Ectodermal cell (in vitro differentiated cells): Measurements from ENCODE around the gene PDYN.

ENCODE experiments used
- H3K27ac ChIP-seq: 2 replicates; pipeline ENCODE4 v1.7.0; 2013; ENCODE audit warnings: mild to moderate bottlenecking, low read depth, low read length; ENCODE audit not compliant: insufficient read depth, poor library complexity, severe bottlenecking
- H3K27me3 ChIP-seq: 2 replicates; pipeline ENCODE4 v1.7.0; 2013; ENCODE audit warnings: mild to moderate bottlenecking, low read length; ENCODE audit not compliant: insufficient read depth, control insufficient read depth, poor library complexity, severe bottlenecking
- H3K36me3 ChIP-seq: one replicate; pipeline ENCODE4 v1.7.0; 2013; ENCODE audit warnings: low read length; ENCODE audit not compliant: control insufficient read depth, insufficient read depth
- H3K4me1 ChIP-seq: one replicate; pipeline ENCODE4 v1.7.0; 2013; ENCODE audit warnings: low read length; ENCODE audit not compliant: control insufficient read depth, insufficient read depth
- H3K4me3 ChIP-seq: 2 replicates; pipeline ENCODE4 v1.7.0; 2013; ENCODE audit warnings: low read depth, low read length, control low read depth; ENCODE audit not compliant: insufficient read depth
- H3K9me3 ChIP-seq: 2 replicates; pipeline ENCODE4 v1.7.0; 2013; ENCODE audit warnings: mild to moderate bottlenecking, low read length, moderate library complexity; ENCODE audit not compliant: control insufficient read depth
- WGBS, 2 experiments: methylation state at CpG; one replicate each; pipeline ENCODE4 v1.1.7; 2013; ENCODE audit warnings: missing lambda C conversion rate in 2 of 2; 5-methylcytosine and 5-hydroxymethylcytosine counted together

Gene PDYN

DNA sequence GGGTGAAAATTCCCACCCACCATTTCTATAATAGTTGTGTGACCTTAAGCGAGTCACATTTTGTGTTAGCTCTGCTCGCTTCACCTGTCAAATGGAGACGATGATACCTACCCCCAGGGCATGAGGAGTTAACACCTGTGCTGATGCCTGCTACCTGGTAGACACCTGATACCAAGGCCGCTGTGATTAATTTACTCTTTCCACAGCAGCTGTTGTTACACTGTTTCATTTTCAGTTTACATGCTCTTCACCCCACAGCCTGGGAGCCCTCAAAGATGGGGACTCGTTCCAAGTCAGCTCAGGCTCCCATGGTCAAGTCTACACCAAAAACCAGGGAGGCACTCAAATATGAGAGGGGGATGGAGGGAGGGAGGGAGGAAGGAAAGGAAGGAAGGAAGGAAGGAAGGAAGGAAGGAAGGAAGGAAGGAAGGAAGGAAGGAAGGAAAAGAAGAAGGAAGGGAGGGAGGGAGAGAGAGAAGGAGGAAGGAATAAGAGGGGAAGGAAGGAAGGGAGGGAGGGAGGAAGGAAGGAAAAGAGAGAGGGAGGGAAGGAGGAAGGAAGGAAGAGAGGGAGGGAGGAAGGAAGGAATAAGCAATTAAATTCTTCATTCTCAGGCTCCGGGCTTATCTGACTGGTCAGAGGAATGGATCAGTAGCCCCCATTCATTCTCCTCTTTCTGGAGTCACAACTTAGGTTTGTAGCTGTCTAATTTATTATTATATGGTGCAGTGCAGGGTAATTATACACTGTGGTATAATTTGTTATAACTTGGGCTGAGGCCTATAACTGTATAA lies 40.9 kb downstream of the PDYN start:
- 89 to 90% methylated on average over 6 of the region's 6 CpGs for WGBS, 2 experiments
- no peak overlapping the region for H3K27ac ChIP-seq
- no peaks in the 10 kb centered on the region for H3K27me3 ChIP-seq
- H3K4me1 ChIP-seq, result peaks cover 39% of the 10 kb centered on the region
- no peaks in the 10 kb centered on the region for H3K36me3 ChIP-seq
- H3K9me3 ChIP-seq, result no peaks in the 10 kb centered on the region
- no peak overlapping the region for H3K4me3 ChIP-seq

DNA sequence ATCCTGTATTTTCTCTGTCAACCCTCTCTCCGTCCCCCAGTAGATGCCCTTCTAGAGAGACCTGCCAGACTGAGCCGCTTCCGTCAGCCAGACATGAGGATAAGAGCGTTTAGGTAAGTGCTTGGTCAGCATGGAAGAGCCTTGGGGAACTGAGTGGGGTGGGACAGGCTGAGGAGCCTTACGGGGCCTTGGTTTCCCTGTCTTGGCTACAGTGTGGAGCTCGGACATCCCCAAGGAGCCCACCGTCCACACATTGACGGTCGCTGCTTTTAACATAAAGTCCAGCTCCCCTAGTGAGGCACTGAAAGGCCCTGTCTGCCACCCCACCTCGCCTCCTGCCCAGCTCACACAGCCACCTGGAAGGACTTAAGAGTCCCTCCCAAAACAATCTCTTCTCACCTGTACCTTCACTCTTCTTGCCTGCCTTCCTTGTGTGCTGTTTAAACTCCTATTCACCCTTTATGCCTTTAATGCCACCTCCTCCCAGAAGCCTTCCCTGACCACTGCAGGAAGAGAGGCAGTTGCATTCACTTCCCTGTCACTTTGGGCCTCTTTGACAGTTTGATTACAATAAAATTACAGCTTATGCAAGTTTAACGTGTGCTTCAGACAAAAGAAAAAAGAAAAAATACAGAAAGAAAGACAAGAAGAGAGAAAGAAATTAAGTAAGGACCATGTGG lies 42.3 kb downstream of the PDYN start:
- WGBS, 2 experiments, result 77 to 86% methylated on average over 11 of the region's 11 CpGs
- peaks cover 45% of the 10 kb centered on the region for H3K4me1 ChIP-seq
- H3K9me3 ChIP-seq, result no peaks in the 10 kb centered on the region
- no peak overlapping the region for H3K27ac ChIP-seq
- H3K36me3 ChIP-seq, result no peaks in the 10 kb centered on the region
- no peaks in the 10 kb centered on the region for H3K27me3 ChIP-seq
- H3K4me3 ChIP-seq, result no peak overlapping the region

DNA sequence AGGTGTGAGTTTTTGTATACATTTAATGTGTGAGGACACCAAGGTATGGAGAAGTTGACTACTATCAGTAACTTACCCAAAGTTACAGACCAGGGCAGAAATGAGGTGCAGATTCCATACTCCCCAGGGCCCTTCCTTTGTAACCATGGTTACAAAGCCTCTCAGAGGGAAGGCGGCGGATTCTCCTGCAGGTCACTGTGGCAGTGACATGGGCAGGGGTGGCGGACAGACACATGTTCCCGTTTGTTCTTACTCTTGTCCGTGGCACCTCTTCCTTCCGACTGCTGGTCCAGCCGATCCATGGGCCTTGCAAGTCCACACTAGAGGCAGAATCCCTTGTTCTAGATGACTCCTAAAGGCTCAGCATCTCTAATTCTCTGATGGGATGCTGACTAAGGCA lies 43.0 kb downstream of the PDYN start:
- Histone ChIP-seq H3K27me3 (peaks cover 5% of the 10 kb centered on the region), H3K36me3 (no peaks in the 10 kb centered on the region), H3K9me3 (no peaks in the 10 kb centered on the region), H3K4me1 (peaks cover 49% of the 10 kb centered on the region), H3K4me3 (no peak overlapping the region), H3K27ac (no peak overlapping the region)
- WGBS, 2 experiments, result 36 to 40% methylated on average over 7 of the region's 7 CpGs

DNA sequence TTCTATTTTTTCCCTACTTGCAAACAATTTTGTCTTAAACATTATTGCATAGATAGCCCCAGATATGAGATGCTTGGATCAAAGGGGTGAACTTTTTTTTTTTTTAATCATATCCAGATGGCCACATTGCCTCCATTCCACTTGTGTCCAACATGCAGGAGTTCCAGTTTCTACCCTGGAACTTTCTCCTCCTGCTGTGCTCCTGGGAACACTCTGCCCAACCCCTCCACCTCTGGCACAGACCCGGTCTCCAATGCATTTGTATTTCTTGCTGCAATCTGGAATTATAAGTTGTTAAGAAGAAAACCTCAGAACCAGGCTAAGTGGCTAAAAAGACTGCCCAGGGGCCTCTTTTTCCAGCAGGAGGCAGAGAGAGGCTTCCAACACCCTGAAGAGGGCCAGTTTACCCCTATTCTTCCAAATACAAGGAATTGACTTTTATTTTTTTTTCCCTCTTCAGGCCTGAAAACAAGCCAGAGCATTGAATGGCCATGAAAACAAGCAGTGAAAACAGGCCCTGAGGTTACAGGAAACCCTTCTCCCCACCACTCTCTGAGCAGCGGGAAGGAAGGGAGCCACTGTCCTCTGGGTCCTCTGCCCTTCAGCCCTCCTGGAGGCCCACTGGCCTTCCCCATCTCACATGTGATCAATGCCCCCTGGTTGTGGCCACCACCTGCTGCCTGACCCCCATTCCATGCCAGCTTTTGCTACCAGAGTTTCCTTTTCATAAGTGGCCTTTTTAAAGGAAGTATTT lies 44.3 kb downstream of the PDYN start:
- H3K36me3 ChIP-seq, result no peaks in the 10 kb centered on the region
- no peak overlapping the region for H3K4me3 ChIP-seq
- H3K27ac ChIP-seq, result no peak overlapping the region
- no peaks in the 10 kb centered on the region for H3K9me3 ChIP-seq
- WGBS, 2 experiments, result 54 to 76% methylated on average over 2 of the region's 2 CpGs
- peaks cover 43% of the 10 kb centered on the region for H3K4me1 ChIP-seq
- H3K27me3 ChIP-seq, result peaks cover 7% of the 10 kb centered on the region

DNA sequence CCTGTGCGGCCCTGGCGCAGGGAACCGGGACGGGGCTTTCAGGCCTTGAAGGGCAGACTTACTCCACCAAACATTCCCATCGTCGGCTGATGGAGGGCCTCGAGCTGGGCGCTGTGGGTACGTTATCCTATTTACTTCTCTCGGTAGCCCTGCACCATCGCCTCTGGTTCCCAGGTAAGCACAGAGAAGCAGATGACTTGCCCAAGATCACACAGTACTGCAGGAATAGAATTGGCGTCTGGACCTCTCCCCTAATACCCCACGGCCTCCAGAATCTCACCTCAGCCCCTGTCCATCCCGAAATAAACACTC lies 46.4 kb downstream of the PDYN start:
- H3K4me3 ChIP-seq, result peak overlapping the region; percentile 22
- peak overlapping the region; percentile 56 for H3K27ac ChIP-seq
- WGBS, 2 experiments, result 37 to 42% methylated on average over 14 of the region's 14 CpGs
- peaks cover 43% of the 10 kb centered on the region for H3K4me1 ChIP-seq
- peaks cover 7% of the 10 kb centered on the region for H3K27me3 ChIP-seq
- no peaks in the 10 kb centered on the region for H3K9me3 ChIP-seq
- no peaks in the 10 kb centered on the region for H3K36me3 ChIP-seq

DNA sequence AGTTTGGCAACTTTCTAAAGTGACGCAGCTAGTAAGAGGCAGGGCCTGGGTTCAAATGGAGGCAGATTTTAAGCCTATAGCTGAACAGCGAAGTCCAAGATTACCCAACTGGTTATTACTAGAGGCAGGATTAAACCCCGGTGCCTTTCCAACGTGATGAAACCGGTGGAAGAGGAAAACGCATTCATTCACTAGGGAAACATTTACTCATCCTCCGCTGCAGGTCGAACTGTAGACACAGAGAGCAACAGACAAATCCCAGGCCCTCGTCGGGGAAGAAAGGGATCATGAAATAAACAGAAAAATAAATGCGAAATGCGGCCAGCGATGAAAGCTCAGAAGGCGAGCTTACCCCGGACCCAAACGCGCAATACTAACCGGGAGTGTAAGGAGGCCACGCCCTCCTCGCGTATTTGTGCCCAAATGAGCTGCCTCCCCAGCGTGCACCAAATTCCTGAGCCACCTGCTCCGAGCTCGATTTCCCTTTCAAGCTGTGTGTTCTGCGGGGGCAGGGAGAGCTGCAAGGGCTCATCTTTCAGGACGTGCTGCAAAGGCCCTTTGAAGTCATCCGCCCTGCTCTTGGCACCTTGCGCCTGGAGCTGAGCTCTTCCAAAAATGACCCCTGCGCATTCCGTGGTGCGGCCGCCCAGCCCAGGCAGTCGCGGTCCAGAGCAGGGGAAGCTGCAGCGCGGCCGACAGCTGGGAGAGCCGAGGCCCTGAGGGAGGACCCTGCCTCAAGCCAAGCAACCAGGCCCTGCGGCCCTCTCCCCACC lies 46.9 kb downstream of the PDYN start:
- H3K27me3 ChIP-seq, result peaks cover 7% of the 10 kb centered on the region
- peak overlapping the region; percentile 22 for H3K4me3 ChIP-seq
- WGBS, 2 experiments, result 3 to 4% methylated on average over 39 of the region's 39 CpGs
- H3K27ac ChIP-seq, result peak overlapping the region; percentile 56
- H3K4me1 ChIP-seq, result peaks cover 43% of the 10 kb centered on the region
- H3K36me3 ChIP-seq, result no peaks in the 10 kb centered on the region
- H3K9me3 ChIP-seq, result no peaks in the 10 kb centered on the region

DNA sequence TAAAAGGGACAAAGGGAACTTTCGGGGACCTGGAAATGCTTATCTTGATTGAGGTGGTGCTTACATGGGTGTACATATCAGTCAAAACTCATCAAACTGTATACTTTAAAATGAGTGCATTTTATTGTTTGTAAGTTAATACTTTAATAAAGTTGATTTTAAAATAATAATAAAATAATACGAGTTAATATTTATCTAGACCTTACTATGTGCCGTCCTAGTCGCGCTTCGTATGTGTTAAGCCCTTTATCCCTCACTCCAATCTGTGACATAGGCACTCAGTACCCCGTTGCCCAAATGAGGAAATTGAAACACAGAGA lies 47.5 kb downstream of the PDYN start:
- no peaks in the 10 kb centered on the region for H3K9me3 ChIP-seq
- peak overlapping the region; percentile 22 for H3K4me3 ChIP-seq
- H3K27ac ChIP-seq, result no peak overlapping the region
- H3K27me3 ChIP-seq, result peaks cover 7% of the 10 kb centered on the region
- WGBS, 2 experiments, result 54 to 69% methylated on average over 7 of the region's 7 CpGs
- peaks cover 40% of the 10 kb centered on the region for H3K4me1 ChIP-seq
- no peaks in the 10 kb centered on the region for H3K36me3 ChIP-seq

DNA sequence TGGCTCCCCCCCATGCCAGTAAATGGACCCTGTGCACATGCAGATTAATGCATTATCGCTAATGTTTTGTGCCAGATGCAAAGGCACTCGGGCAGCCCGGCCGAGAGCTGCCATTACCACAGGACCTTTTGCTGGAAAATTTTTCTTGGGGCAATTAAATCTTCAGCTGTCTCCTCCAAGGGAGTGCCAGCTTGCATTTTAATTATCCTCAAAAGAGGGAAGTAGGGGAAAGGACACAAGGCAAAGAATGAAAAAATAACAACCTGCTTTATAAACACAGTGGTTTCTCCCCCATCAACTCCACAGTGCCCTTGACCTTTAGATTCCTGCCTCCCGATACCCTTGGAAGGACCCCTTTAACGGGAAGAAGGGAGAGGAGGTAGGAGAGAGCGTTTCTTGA lies 48.2 kb downstream of the PDYN start:
- H3K27ac ChIP-seq, result no peak overlapping the region
- no peaks in the 10 kb centered on the region for H3K36me3 ChIP-seq
- peaks cover 33% of the 10 kb centered on the region for H3K4me1 ChIP-seq
- H3K9me3 ChIP-seq, result no peaks in the 10 kb centered on the region
- 91 to 92% methylated on average over 7 of the region's 7 CpGs for WGBS, 2 experiments
- H3K27me3 ChIP-seq, result peaks cover 7% of the 10 kb centered on the region
- H3K4me3 ChIP-seq, result no peak overlapping the region

DNA sequence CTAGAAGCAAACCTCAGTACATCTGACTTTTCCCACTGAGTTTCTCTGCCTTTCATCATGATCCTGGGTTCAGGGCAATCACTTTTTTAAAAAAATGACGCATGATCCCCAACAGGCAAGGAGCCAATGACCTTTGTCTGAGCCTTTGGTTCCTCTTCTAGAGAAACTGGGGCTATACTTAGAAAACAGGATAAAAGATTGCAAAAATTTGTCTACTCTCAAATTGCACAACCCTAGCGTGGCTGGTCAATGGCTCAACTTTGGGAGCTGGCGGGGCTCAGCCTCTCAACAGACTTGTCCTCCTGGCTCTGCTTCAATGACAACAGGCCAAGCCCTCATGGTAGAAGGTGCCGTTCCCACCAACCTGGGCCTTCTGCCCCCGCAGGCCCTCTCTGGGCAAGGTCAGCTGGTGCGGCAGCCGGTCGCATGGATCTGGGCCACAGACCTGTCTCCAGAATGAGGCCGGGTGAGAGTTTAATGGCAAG lies 48.7 kb downstream of the PDYN start:
- H3K27ac ChIP-seq, result no peak overlapping the region
- no peak overlapping the region for H3K4me3 ChIP-seq
- H3K36me3 ChIP-seq, result no peaks in the 10 kb centered on the region
- WGBS, 2 experiments, result 89 to 94% methylated on average over 9 of the region's 9 CpGs
- H3K4me1 ChIP-seq, result peaks cover 29% of the 10 kb centered on the region
- H3K27me3 ChIP-seq, result peaks cover 7% of the 10 kb centered on the region
- no peaks in the 10 kb centered on the region for H3K9me3 ChIP-seq
